Natural killer cell (primary cell): Measurements from ENCODE around the gene PPP1R2. TPM values are rescaled to one million over a fixed set of nuclear protein-coding genes. Genes with fewer than 3 reads are reported as not detected.

Experiments used
- ATAC-seq, 3 donors: fragments of 150-1000 bp in 2 of 3; fragments of 200-7000 bp in 1 of 3; cut with Tn5 transposase; 1 replicate in 1 of 3; 2 replicates in 2 of 3; pipeline ENCODE4 v1.10.0; 2021; ENCODE audit warnings: mild to moderate bottlenecking in 2 of 3, moderate library complexity in 2 of 3
- DNase-seq, 2 donors: peaks; one replicate each; pipeline versions ENCODE4 v3.0.0 to v3.0.0-alpha.2; 2013 to 2021; ENCODE audit warnings: mixed read lengths in 1 of 2
- H3K27ac ChIP-seq: one replicate; pipeline ENCODE4 v1.5.1; 2013; ENCODE audit warnings: mild to moderate bottlenecking, low read length
- H3K27me3 ChIP-seq: one replicate; pipeline ENCODE4 v1.6.1; 2013; ENCODE audit warnings: low read length; ENCODE audit not compliant: control insufficient read depth, insufficient read depth
- H3K36me3 ChIP-seq: one replicate; pipeline ENCODE4 v1.6.1; 2013; ENCODE audit warnings: low read length; ENCODE audit not compliant: control insufficient read depth, insufficient read depth
- H3K4me1 ChIP-seq: one replicate; pipeline ENCODE4 v1.6.1; 2013; ENCODE audit warnings: low read length; ENCODE audit not compliant: control insufficient read depth, insufficient read depth
- H3K4me3 ChIP-seq: one replicate; pipeline ENCODE4 v1.5.1; 2013; ENCODE audit warnings: low read length
- H3K9me3 ChIP-seq: one replicate; pipeline ENCODE4 v1.6.1; 2013; ENCODE audit warnings: low read length; ENCODE audit not compliant: control insufficient read depth, insufficient read depth
- H3K27ac Mint-ChIP-seq, 2 donors: one replicate each; pipeline ENCODE4 v1.8.0; 2022; ENCODE audit warnings: mild to moderate bottlenecking in 2 of 2, mixed read lengths in 2 of 2, moderate library complexity in 1 of 2
- H3K27me3 Mint-ChIP-seq, 2 donors: one replicate each; pipeline ENCODE4 v1.8.0; 2022; ENCODE audit warnings: low read depth in 2 of 2, mixed read lengths in 2 of 2
- H3K36me3 Mint-ChIP-seq: one replicate; pipeline ENCODE4 v1.8.0; 2022; ENCODE audit warnings: mixed read lengths
- H3K4me1 Mint-ChIP-seq, 2 donors: one replicate each; pipeline ENCODE4 v1.8.0; 2022; ENCODE audit warnings: mixed read lengths in 2 of 2
- H3K4me3 Mint-ChIP-seq: one replicate; pipeline ENCODE4 v1.8.0; 2022; ENCODE audit warnings: mild to moderate bottlenecking, moderate library complexity, mixed read lengths
- H3K9me3 Mint-ChIP-seq, 2 donors: one replicate each; pipeline ENCODE4 v1.8.0; 2022; ENCODE audit warnings: mixed read lengths in 2 of 2
- CTCF ChIP-seq: fragments of 200-600 bp; IDR thresholded peaks from one replicate; pipeline ENCODE4 v1.8.0; 2022; ENCODE audit warnings: antibody characterized with exemption
- WGBS: methylation state at CpG from one replicate; pipeline ENCODE4 v1.1.7; 2013; ENCODE audit warnings: missing lambda C conversion rate; ENCODE audit not compliant: insufficient coverage; 5-methylcytosine and 5-hydroxymethylcytosine counted together
- intact Hi-C: fragments of 100-400 bp; cut with micrococcal nuclease; formaldehyde crosslinking; loops from one replicate; pipeline ENCODE4 v1.14.2; 2022
- total RNA-seq, 4 donors: library from RNA; stranded (reverse); fragments of 120-200 nt in 1 of 4; gene quantifications; one replicate each; pipeline versions ENCODE4 v1.2.3 to v1.2.4, GENCODE V29; 2013 to 2022

PPP1R2 gene
- total RNA-seq, 3 donors from 2014 or later (not counting 1 experiment from before 2014, with no cell fraction given), result 89.8 to 97.3 (median 89.9) TPM

- DNase-seq (no peak), ATAC-seq (no peak)
- H3K27ac ChIP-seq, result no peak overlapping the region
- Mint-ChIP-seq H3K4me1 (no peaks in the 10 kb centered on the region), H3K9me3 (no peaks in the 10 kb centered on the region), H3K36me3 (no peaks in the 10 kb centered on the region), H3K27me3 (peaks cover 0 to 2% of the 10 kb centered on the region in 2 donors), H3K27ac (no peak overlapping the region), H3K4me3 (no peak overlapping the region)
- no peaks in the 10 kb centered on the region for H3K9me3 ChIP-seq
- intact Hi-C loops, result no loop called here
- H3K4me1 ChIP-seq, result no peaks in the 10 kb centered on the region
- H3K36me3 ChIP-seq, result no peaks in the 10 kb centered on the region
- H3K27me3 ChIP-seq, result no peaks in the 10 kb centered on the region
- H3K4me3 ChIP-seq, result no peak overlapping the region
- 97% methylated on average over 12 of the region's 12 CpGs for WGBS
- TF ChIP-seq CTCF, result no peak
Observed at GRCh38 chr3:195579281-195579680, 36.2 kb upstream of the PPP1R2 start.

- ATAC-seq (no peak), DNase-seq (no peak)
- H3K27me3 ChIP-seq, result no peaks in the 10 kb centered on the region
- H3K27me3 Mint-ChIP-seq, result no peaks in the 10 kb centered on the region
- intact Hi-C loops, result no loop called here
- no peak overlapping the region for H3K4me3 Mint-ChIP-seq
- no peaks in the 10 kb centered on the region for H3K36me3 Mint-ChIP-seq
- no peaks in the 10 kb centered on the region for H3K9me3 Mint-ChIP-seq
- H3K4me1 Mint-ChIP-seq, result no peaks in the 10 kb centered on the region
- H3K4me1 ChIP-seq, result no peaks in the 10 kb centered on the region
- no peaks in the 10 kb centered on the region for H3K9me3 ChIP-seq
- no peak overlapping the region for H3K27ac Mint-ChIP-seq
- no peak overlapping the region for H3K27ac ChIP-seq
- 86% methylated on average over 5 of the region's 6 CpGs for WGBS
- TF ChIP-seq CTCF, result no peak
- no peak overlapping the region for H3K4me3 ChIP-seq
- no peaks in the 10 kb centered on the region for H3K36me3 ChIP-seq
Observed at GRCh38 chr3:195578565-195578964, 35.4 kb upstream of the PPP1R2 start.

DNA sequence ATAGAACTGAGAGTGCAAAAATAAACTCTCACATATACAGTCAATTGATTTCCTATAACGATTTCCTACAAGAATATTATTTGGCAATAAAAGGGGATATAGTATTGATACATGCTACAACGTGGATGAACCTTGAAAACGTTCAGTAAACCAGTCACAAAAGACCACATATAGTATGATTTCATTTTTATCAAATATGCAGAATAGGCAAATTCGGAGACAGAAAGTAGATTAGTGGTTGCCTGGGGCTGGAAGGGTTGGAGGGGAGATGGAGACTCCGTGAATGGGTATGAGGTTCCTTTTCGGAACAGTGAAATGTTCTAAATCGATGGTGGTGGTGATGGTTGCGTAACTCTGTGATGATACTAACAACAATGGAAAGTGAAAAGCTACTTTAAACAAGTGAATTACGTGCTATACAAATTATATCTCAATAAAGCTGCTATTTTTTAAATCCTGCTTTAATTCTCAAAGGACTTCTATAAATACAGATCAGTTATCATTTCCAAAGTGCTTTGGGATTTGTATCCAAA, 34.6 kb upstream of the PPP1R2 start:
- no peaks in the 10 kb centered on the region for H3K4me1 ChIP-seq
- 67% methylated on average over 3 of the region's 9 CpGs for WGBS
- no peak overlapping the region for H3K4me3 ChIP-seq
- no peaks in the 10 kb centered on the region for H3K36me3 ChIP-seq
- Mint-ChIP-seq H3K27me3 (no peaks in the 10 kb centered on the region), H3K36me3 (no peaks in the 10 kb centered on the region), H3K9me3 (no peaks in the 10 kb centered on the region), H3K27ac (no peak overlapping the region), H3K4me1 (no peaks in the 10 kb centered on the region), H3K4me3 (no peak overlapping the region)
- H3K27ac ChIP-seq, result no peak overlapping the region
- no peak for TF ChIP-seq CTCF
- H3K9me3 ChIP-seq, result no peaks in the 10 kb centered on the region
- intact Hi-C loops, result no loop called here
- H3K27me3 ChIP-seq, result no peaks in the 10 kb centered on the region
- DNase-seq, result no peak
- ATAC-seq, result no peak
